ENCODE results near the gene RETREG3. TPM values are rescaled to one million over a fixed set of nuclear protein-coding genes. Genes with fewer than 3 reads are reported as not detected.

Gene RETREG3
- total and polyA plus RNA-seq, 10 donors, result 20.3 to 87.5 (median 77.1) TPM

- 23 to 67% (median 28%) methylated on average over 1 of the region's 1 CpG for WGBS, 5 donors
- DNase-seq, result no peak
- intact Hi-C loops (cut with DNase I; ENCODE audit: low total_unique reads), result no loop called here
Measured at GRCh38 chr17:42585353-42585752, 23.8 kb downstream of the RETREG3 start.

GRCh38 chr17:42584880-42585279 is 24.3 kb downstream of the RETREG3 start:
- Histone ChIP-seq H3K9me3 (no peaks in the 10 kb centered on the region), H3K36me3 (peaks cover 9 to 100% (median 96%) of the 10 kb centered on the region in 6 donors), H3K27me3 (replicated peaks in 1 of 7) (no peaks in the 10 kb centered on the region), H3K27ac (peak overlapping the region in 6 of 8 donors; percentile 25 to 71 (median 37)), H3K4me1 (peaks cover 0 to 46% (median 27%) of the 10 kb centered on the region in 6 donors), H3K4me3 (peak overlapping the region in 1 of 8 donors; percentile 3)
- DNase-seq, result no peak
- WGBS, 5 donors, result 64 to 87% (median 77%) methylated on average over 9 of the region's 9 CpGs
- TF ChIP-seq POLR2A (IDR thresholded peaks at IDR 0.05) (no peak), POLR2AphosphoS5 (IDR thresholded peaks at IDR 0.05) (no peak), CTCF (IDR thresholded peaks at IDR 0.05 in 8 of 11, conservative IDR thresholded peaks at IDR 0.05 in 3 of 11) (no peak)
- intact Hi-C loops (cut with DNase I; ENCODE audit: low total_unique reads), result no loop called here

More at GRCh38 chr17:42585353-42585752, 23.8 kb downstream of the RETREG3 start:
- H3K36me3 ChIP-seq, result peaks cover 9 to 100% (median 96%) of the 10 kb centered on the region in 6 donors
- TF ChIP-seq POLR2AphosphoS5 (IDR thresholded peaks at IDR 0.05) (no peak), POLR2A (IDR thresholded peaks at IDR 0.05) (no peak), CTCF (IDR thresholded peaks at IDR 0.05 in 8 of 11, conservative IDR thresholded peaks at IDR 0.05 in 3 of 11) (no peak)
- peaks cover 0 to 41% (median 27%) of the 10 kb centered on the region in 6 donors for H3K4me1 ChIP-seq
- H3K27me3 ChIP-seq (replicated peaks in 1 of 7), result no peaks in the 10 kb centered on the region
- no peaks in the 10 kb centered on the region for H3K9me3 ChIP-seq
- H3K4me3 ChIP-seq, result peak overlapping the region in 1 of 8 donors; percentile 3
- H3K27ac ChIP-seq, result peak overlapping the region in 6 of 8 donors; percentile 25 to 71 (median 37)

GRCh38 chr17:42581744-42582270 is 27.4 kb downstream of the RETREG3 start:
- H3K4me1 ChIP-seq, result peaks cover 12 to 59% (median 41%) of the 10 kb centered on the region in 6 donors
- H3K36me3 ChIP-seq, result peaks cover 9 to 80% (median 73%) of the 10 kb centered on the region in 6 donors
- no peak for DNase-seq
- TF ChIP-seq POLR2A (IDR thresholded peaks at IDR 0.05) (no peak), CTCF (IDR thresholded peaks at IDR 0.05 in 8 of 11, conservative IDR thresholded peaks at IDR 0.05 in 3 of 11) (no peak), POLR2AphosphoS5 (IDR thresholded peaks at IDR 0.05) (peak in 2 of 3 donors; percentile 10 to 62)
- no peak overlapping the region for H3K27ac ChIP-seq
- 91 to 98% (median 95%) methylated on average over 8 to 10 of the region's 10 CpGs for WGBS, 5 donors
- no peak overlapping the region for H3K4me3 ChIP-seq
- no peaks in the 10 kb centered on the region for H3K27me3 ChIP-seq (replicated peaks in 1 of 7)
- no peaks in the 10 kb centered on the region for H3K9me3 ChIP-seq
- intact Hi-C loops (cut with DNase I; ENCODE audit: low total_unique reads), result no loop called here

GRCh38 chr17:42579794-42580551 is 29.2 kb downstream of the RETREG3 start:
- WGBS, 5 donors, result 60 to 74% (median 62%) methylated on average over 2 of the region's 2 CpGs
- H3K36me3 ChIP-seq, result peaks cover 9 to 76% (median 57%) of the 10 kb centered on the region in 6 donors
- no peak for DNase-seq
- H3K9me3 ChIP-seq, result no peaks in the 10 kb centered on the region
- no peak overlapping the region for H3K4me3 ChIP-seq
- H3K4me1 ChIP-seq, result peaks cover 13 to 57% (median 33%) of the 10 kb centered on the region in 6 donors
- TF ChIP-seq CTCF (IDR thresholded peaks at IDR 0.05 in 8 of 11, conservative IDR thresholded peaks at IDR 0.05 in 3 of 11) (no peak), POLR2AphosphoS5 (IDR thresholded peaks at IDR 0.05) (peak in 1 of 3 donors; percentile 10), POLR2A (IDR thresholded peaks at IDR 0.05) (no peak)
- peak overlapping the region in 2 of 8 donors; percentile 27 to 90 for H3K27ac ChIP-seq
- H3K27me3 ChIP-seq (replicated peaks in 1 of 7), result no peaks in the 10 kb centered on the region
- intact Hi-C loops (cut with DNase I; ENCODE audit: low total_unique reads), result no loop called here
